Tracheal epithelial cell (primary cell): ENCODE data around the gene NXPH4. TPM values are rescaled to one million over a fixed set of nuclear protein-coding genes. Genes with fewer than 3 reads are reported as not detected.

Experiments used
- total RNA-seq: library from RNA; depleted of rRNA; stranded (reverse); fragments of >200 nt; gene quantifications from 2 replicates; pipeline ENCODE4 v1.2.1, GENCODE V29; 2014

The NXPH4 gene
- 1.9 and 3.8 TPM in 2 replicates for total RNA-seq

GRCh38 chr12:57216014-57216911 is at the start of gene NXPH4:
NXPH4 (plus strand) TSS chr12:57216794; CDS start chr12:57216970, 176 bp downstream.

GRCh38 chr12:57229634-57230380 is 13.2 kb downstream of the NXPH4 start, which contains the start of gene SHMT2:
SHMT2 (plus strand) TSS chr12:57229711; CDS start chr12:57229779, 68 bp downstream.

GRCh38 chr12:57250956-57251355 is 34.4 kb downstream of the NXPH4 start, which contains the start of gene STAC3:
STAC3 (minus strand) TSS chr12:57251187; CDS start chr12:57249636, 1,551 bp downstream.

Other genes with a start within 250 kb of the NXPH4 start
- 5.5 and 6.4 TPM in 2 replicates for gene ZBTB39, start 210.2 kb upstream of the NXPH4 start, total RNA-seq
- gene TAC3, start 200.3 kb upstream of the NXPH4 start, total RNA-seq = not detected in 2 replicates
- gene MYO1A, start 166.7 kb upstream of the NXPH4 start, total RNA-seq = under 0.01 TPM in 2 replicates
- 5.1 and 5.3 TPM in 2 replicates for gene NEMP1, start 138.0 kb upstream of the NXPH4 start, total RNA-seq
- 40.9 and 60.0 TPM in 2 replicates for gene NAB2, start 127.7 kb upstream of the NXPH4 start, total RNA-seq
- 49.7 and 76.9 TPM in 2 replicates for gene STAT6, start 105.4 kb upstream of the NXPH4 start, total RNA-seq
- 44.5 and 48.4 TPM in 2 replicates for gene LRP1, start 88.3 kb upstream of the NXPH4 start, total RNA-seq
- gene LRP1-AS, start 69.2 kb upstream of the NXPH4 start, total RNA-seq = not detected in 2 replicates
- 306 and 389 TPM in 2 replicates for gene SHMT2, start 12.9 kb downstream of the NXPH4 start, total RNA-seq
- gene STAC3, start 34.4 kb downstream of the NXPH4 start, total RNA-seq = 1.1 TPM in 1 of 2 replicates, not detected in the other
- gene R3HDM2, start 214.2 kb downstream of the NXPH4 start, total RNA-seq = 6.7 and 12.6 TPM in 2 replicates
- gene INHBC, start 218.0 kb downstream of the NXPH4 start, total RNA-seq = not detected in 2 replicates
- 0.96 and 1.3 TPM in 2 replicates for gene INHBE, start 238.5 kb downstream of the NXPH4 start, total RNA-seq
- under 0.01 TPM in 1 of 2 replicates, not detected in the other for gene GLI1, start 243.0 kb downstream of the NXPH4 start, total RNA-seq